ENCODE results near the gene SIVA1. TPM values are rescaled to one million over a fixed set of nuclear protein-coding genes. Genes with fewer than 3 reads are reported as not detected.

SIVA1 gene
- total RNA-seq, 1 experiment from 2014 or later = 187 TPM

DNA sequence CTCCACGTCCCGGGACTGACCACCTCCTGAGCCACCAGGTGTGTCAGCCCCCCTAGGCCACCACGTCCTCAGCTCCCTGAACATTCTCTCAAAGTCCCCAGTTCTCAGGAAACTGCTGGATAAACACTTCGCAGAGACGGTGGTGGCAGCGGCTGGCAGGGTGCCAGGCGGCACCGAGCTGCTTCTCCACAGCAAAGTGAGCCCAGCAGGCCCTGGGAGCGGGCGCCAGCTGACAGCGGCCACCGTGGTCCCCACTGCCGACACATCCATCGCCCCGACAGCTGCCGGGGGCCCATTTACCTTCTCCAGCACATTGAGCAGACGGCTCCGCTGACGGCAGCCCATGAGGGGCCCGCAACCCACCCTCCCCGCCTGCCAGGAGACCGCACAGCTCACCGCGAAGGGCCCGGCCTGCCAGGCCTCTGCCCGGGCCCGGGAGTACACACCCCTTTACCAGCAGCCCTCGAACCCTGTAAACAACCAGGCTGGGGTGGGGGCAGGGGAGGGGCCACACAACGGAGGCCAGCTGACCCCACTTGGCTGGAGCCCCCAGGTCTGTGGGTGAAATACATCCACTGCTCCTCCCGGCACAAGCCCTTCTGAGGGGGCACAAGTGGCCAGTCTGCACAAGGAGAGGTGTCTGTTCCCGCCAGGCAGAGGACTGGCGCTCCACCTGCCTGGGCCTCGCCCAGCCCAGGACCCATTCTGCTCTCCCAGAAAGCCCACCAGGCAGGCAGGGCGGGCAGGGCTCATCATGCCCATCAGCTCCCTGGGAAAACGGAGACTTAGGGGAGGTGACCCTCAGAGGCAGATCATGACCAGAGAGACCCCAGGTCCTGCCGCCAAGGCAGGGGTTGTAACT lies 32.1 kb downstream of the SIVA1 start:
- DNase-seq (ENCODE audit: low spot score) = no peak

DNA sequence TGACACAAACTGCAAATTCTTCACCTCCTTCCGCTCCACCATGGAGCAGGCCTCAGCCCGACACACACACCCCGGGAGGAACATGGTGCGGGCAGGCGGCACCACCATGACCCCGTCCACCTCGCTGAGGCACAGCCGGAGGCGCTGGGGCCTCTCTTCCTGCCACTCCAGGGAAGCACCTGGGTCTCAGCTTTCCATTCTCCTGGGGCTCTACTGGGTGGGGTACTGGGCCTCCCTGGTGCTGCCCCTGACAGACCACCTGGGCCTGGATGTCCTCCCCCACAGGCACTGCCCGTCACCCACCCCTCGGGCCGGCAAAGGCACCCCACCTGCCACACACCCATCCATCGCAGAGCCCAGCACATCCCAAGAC lies 32.7 kb downstream of the SIVA1 start:
- no peak for DNase-seq (ENCODE audit: low spot score)

DNA sequence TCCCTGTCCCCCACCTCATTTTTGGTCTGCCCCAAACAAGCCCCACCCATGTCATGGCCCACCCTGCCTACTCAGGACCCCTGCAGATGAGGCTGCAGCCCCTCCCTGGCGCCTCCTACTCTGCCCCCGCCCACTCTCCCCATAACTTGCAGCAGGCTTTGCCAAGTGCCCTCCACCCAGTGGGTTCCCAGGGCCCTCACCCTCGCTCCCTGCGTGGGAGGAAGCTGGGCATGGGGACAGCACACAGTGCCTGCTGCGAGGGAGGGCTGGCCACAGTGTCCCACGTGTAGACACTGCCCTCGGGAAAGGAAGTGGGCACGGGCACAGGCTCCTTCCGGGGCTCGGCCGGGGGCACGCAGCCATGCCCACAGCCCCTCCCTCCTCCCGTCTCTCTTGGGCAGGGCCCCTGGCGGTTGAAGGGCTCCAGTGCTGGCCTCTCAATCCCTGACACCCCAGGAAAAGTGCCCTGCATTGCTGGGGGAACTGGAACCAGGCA lies 33.2 kb downstream of the SIVA1 start:
- no peak for DNase-seq (ENCODE audit: low spot score)

DNA sequence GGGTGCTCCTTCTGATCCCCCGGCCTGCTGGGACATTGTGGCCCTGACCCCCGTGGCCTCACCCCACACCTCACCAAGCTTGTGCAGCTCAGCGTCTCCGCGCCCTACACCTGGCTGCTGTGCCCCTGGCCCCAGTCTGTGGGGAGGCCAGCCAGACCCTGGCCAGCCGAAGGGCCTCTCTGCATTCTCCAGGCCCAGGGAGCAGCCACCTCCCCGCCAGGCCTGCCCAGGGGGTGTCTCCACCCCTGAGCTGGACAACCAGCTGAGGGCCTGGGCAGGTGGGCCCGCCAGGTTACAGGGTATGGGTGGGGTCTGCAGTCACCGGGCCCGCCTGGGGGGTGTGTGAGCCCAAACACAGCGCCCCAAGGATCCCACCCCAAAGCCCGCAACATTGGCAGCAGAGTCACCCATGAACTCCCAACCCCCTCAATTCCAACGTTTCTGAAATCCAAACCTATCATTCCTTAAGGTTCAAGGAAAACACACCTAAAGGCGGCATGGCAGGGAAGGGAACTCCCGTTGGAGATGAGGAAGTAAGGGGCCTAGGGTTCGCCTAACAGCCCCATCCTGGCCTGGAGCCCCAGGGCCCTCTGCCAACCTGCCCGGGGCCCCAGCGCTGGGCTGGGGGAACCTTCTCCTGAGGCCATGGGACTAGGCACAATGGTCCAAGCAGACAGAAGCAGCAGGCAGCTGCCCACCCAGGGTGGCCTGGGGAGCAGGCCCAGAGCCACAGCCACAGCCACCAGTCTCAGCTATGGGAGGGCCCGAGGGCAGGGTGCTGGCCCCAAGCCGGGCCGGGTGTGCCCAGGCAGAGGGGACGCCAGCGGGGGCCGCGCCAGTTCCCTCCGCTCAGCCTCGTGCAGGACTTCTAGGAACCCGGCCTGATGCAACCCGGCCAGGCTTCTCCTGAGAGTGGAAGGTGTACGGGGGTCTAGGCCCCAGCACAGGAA lies 34.1 kb downstream of the SIVA1 start:
- no peak for DNase-seq (ENCODE audit: low spot score)

DNA sequence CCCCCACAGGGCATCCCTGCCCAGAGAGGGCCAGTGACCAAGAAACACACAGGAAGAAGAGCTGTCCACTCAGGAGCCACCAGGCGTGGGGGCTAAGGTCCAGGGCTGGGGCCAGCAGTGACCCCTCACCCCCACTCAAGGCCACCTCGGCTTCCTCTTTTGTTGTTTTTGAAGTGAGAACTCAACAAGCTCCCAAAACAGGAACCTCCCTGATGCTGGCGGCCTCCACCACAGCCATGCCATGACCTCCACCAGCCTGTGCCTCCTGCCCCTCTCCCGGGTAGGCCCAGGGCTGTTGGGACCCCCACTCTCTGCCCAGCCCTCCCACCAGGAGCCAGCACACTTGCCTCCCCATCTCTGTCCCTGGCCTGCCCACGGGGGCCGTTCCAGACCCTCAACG lies 34.8 kb downstream of the SIVA1 start:
- DNase-seq (ENCODE audit: low spot score) = no peak

DNA sequence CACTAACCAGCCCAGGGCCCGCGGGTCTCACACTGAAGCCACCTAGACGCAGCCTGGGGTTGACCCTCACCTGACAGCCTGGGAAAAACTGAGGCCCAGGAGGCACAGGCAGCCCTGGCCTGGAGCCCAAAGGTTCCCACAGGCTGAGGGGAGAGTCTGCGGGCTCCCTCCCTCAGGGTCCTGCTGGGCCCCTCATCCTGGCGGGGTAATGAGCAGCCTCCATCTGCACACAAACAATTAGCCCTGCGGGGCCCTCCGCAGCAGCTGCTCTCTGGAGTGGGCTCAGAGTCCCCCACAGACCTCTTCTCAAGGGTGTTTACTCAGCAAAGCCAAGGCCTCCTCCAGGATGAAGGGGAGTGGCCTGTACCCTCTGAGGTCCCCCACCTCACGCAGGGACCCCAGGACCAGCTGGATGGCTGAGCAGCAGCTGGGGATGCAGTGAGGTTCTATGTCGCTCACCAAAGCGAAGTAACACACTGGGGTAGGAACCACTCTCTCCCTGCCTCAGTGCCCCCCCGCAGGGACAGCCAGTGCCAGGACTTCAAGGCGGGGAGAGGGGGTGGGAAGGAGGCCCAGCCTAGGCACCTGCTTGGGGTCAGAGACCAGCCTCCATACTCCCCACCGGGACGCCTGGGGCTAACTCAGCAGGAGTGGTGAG lies 35.3 kb downstream of the SIVA1 start:
- no peak for DNase-seq (ENCODE audit: low spot score)

DNA sequence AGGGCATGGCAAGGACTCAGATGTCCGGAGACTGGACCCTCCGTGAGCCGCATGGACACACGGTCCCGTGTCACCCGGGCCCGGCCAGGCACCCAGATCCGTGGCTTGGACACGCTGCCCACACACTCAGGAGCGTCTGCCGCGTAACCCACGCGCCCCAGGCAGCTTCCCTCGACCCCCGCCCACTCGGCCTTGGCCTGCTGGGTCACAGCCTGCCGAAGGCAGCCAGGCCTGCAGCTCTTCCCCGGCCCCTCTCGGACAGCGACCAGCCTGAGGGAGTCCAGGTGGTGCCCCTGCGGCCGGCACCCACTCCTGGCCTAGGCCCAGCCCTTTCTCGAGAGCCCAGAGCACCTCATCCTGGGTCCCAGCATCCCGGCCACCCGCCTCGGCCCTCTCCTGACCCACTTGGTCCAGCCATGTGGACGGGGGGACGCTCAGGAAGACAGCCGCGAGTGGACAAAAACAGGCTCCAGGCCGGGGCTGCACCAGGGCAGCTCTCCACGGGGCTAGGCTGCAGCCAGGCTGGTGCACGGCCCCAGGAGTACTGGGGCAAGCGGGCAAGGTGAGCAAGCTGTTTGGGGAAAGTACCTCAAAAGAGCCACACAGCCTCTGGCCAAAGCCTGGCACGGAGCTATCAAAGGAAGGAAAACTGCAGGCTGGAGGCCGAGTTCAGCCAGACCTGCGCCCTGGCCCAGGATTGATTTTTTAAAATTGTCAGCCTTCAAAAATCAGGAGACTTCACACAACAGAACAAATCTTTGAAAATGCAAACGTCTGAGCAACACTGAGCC lies 36.1 kb downstream of the SIVA1 start:
- DNase-seq (ENCODE audit: low spot score) = no peak

DNA sequence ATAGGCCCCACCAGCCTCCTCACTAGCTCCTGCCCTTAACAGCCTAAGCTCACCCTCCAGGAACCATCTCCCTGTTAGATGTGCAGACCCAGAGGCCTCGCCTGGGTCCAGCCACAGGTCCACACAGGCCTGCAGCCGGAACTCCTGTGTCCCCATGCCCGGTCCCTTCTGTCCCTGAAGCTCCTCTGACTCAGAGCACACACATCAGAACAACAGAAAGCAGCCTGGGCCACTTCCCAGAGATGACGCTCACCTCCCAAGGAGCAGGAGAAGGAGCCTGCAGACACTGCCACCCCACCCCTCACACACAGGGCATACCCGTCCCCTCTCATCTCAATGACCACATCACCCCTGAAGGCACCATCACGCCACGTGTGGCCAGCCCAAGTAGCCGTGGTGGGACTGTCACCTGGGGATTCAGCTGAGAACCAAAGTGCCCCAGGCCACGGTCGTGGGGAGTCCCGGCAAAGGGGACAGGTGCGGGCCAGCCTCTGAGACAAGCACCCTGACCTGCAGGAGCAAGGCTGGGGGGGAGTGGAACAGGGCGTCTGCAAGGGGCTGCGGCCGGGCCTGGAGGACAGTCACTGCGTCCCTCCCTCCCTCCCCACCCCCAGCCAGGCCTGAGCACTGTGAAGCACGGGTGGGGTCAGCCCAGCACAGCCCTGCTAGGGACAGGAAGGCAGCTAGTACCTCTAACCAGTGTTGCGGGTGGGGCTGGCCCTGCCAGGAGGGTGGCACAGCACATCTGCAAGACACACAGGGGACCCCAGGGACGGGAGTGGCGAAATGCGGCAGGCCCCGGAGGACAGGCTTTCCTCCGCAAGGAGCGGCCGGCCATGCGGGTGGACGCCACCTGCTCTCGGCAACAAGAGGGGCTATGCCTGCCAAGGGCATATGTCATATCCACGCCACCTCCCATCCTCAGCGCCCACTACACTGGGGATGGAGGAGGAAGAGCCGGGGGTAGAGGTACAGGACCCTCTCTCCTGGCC lies 37.1 kb downstream of the SIVA1 start:
- DNase-seq (ENCODE audit: low spot score) = no peak

DNA sequence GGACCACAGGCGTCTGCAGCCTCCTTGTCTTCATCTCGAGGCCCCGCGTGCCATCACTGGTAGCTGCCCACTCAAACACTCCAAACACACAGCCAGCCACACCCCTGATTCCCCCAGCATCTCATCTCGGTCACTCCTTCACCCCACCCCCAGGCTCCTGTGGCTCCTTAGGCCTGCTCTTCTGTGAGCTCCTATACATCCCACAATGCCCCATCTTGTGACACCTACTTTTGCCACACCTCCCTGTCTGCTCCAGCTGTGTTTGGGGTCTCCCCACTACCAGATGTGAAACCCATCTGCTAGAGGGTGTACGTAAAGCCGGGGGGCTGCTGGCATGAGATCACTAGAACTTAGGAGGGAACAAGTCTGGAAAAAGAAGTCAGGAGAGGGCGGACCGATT lies 38.5 kb downstream of the SIVA1 start:
- no peak for DNase-seq (ENCODE audit: low spot score)

DNA sequence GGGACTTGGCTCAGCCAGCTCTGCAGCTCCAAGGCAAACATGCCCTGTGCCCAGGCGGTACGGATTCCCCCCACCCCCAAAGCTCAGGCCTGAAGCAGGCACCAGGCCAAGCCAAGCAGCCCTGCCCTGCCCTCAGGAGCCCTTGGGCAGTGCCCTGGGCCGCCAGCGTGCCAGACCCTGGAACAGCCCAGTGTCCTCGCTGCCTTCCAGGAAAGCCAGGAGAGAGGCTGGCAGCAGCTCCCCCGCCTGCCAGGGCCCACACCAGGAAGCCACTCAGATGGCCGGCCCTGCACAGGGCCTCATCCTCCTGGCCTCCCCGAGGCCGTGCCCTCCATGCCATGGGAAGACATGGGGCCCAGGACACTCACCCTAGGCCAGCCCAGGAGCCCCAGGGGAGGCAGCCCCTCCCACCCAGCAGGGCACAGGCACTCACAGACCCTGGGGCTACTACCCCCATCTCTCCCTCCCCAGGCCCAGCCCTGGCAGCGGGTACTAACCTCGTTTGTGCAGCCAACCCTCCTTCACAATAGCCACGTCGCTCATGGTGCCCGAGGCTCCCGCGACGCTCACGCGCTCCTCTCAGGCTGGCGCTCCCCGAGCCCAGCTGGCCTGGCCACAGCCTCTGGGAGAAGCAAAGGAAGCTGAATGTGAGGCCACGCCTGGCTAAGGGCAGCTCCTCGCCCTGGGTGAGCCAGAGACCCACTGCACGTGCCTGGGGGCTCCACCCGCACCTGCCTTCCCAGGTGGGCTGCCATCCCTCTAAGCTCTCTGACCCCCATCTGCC lies 39.3 kb downstream of the SIVA1 start:
- no peak for DNase-seq (ENCODE audit: low spot score)

DNA sequence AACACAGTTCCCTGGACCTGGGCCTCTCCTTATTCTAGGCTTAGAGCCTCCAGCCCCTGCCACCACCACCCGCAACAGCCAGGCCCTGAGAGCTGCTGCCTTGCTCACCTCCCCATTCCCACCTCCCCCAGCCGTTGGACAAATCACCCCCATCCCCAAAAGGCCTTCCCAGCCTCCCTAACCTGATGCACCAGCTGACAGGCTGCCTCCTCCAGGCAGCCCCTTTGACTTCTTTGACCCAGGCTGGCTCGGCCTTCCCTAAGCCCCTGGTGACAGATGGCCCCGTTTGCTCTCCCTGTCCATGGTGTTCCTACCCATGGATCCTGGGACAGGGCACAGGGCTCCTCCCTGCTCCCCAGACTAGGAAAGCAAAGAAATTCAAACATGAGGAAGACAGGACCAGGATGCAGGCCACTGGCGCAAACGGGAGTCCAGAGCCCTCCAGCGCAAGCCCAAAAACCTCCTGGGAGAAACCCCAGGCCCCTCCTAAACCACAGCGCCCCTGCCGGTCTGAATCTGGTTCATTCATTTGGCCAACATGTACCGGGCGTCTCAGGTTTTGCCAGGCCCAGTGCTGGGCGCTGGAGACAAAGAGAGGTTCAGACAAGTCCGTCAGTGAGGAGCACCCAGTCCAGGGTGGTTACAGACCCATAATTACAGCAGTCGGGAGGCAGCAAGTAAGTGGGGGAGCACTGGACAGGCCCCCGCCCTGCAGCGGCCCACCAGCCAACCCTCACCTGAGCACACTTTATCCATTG lies 40.2 kb downstream of the SIVA1 start:
- DNase-seq (ENCODE audit: low spot score) = no peak

DNA sequence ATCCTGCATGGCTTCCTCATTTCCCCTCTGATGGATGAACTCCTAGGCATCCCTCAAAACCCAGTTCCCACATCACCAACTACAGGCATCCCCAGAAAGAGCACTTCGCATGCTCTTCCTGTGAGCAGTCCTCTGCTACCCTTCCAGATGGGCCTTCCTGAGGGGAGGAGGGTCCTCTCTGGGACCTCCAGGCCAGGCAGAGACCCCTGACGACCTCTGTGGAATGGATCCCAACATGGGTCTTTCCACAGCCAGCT lies 40.7 kb downstream of the SIVA1 start:
- no peak for DNase-seq (ENCODE audit: low spot score)

DNA sequence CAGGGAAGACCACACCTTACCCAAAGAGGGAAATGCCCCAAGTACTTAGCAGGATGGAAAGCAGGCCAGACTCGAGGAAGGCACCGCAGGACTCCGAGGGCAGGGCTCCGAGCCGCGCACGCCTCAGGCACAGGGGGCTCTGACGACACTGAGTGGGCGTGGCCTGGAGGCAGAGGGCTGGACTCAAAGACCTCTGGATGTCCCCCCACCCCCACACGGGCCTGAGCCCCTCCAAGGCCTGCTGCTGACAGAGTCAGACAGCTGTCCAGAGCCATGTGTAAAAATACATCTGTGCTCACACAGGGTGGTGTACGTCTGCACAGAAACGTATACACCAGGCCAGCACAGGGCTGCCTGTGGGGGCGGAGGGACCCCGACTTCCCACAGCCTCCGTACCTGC lies 41.2 kb downstream of the SIVA1 start:
- DNase-seq (ENCODE audit: low spot score) = no peak

DNA sequence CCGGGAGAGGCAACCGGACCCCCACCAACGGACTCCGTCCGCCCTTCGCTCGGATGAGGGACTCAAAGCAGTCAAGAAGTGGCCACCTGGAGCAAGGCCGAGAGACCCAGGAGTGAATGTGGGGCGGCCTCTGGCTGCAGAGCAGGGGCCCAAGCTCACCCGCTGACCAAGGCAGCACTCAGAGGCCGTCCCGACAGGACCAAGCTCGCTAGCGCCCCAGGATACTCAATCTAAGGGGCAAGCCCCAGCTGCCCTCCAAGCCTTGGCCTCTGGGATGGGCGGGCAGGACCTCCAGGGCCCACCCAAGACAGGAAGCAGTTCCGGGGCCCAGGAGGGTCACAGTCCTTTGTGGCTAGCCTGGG lies 41.7 kb downstream of the SIVA1 start:
- no peak for DNase-seq (ENCODE audit: low spot score)

DNA sequence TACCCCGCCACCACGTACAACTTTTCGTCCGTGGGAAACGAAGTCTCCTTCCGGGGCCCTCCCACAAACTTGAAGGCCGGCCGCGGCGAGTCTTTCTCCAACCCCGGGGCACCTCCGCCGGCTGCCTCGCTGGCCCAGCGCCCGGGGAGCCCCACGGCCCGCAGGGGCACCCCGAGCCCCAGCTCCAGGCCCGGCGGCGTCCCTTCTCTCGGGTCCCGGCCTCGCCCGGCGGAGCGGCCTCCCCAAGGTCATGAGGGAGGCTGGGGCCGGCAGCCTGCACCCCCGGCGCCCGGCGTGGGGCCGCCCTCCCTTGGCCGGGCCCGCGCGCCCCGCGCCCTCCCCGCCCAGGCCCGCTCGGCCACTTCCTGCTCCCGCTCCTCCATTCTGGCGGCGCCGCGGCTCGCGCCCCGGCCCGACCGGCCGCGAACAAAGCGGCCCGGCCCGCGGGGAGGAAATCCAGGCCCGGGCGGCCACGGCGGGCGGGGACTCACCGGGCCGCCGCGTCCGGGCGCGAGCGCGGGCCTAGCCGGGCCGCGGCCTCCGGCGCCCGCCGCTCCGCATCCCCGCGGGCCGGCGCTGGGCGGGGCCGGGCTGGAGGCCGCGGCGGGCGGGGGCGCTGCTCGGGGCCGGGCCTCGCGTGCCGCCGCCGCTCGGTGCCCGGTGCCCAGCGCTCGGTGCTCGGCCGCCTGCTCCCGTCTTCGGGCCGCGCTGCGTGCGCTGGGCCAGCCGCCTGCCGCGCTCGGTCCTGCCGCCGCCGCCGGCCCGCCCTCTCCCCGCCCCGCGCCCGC lies 42.2 kb downstream of the SIVA1 start, which contains the start of gene AKT1:
TSS of gene AKT1 (minus strand) at position 756 of the 788 bp plus-strand sequence. CDS start 3,105 bp downstream, outside the sequence.
- DNase-seq (ENCODE audit: low spot score) = no peak

DNA sequence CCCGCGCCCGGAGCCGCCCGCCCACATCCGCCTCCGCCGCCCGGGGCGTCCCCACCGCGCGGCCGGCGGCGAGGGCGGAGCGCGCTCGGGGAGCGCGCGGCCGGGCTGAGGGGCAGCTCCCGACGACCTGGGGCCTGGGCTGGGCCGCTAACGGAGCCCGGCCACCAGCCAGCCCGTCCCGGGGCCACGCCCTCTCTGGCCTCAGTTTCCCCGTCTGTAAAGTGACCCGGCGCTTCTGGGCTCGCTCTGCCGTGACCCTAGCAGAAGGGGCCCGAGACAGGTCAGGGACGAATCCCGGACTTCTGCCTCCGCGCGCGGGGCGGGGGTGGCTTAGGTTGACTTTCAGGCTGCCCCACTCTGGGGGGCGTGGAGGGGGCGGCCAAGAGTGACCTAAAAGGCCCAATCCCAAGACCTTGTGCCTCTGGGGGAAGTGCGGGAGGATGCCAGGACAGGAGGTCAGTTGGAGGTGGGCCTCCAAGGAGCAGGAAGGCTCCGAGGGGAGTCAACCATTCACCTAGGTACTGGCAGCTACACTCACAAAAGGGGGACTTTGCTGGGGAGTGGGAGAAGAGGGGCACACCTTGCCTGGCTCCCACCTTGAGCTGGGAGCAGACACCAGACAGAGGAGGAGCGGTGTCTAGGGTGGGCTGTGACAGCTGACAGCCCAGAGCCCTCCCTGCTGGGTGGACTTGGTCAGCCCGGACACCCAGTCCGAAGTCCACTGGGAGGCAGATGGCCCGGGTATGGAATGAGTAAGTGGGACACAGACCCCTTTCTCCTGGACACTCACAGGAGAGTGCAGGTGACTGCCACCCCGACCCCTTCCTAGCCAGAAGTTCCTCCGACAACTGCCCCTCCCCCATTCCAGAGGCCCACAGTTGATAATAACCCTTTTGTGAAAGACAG lies 43.1 kb downstream of the SIVA1 start:
- DNase-seq (ENCODE audit: low spot score) = no peak

DNA sequence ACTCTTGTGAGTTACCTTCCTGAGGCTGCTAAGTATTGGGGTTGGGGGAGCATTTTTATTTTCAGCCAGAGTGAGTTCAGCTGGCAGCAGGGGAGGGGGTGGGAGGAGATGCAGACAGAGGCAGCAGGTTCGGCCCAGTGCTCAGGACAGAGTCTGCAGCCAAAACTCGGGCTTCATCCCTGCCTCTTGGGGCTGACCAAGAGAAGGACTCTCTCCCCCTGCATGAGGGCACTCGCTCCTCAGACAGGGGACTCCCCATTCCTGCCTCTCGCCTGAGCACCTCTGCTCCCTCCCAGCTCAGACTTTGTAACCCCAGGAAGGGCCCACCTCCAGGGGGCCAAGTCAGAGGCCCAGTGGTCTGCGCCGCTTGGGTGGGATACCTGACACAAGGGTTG lies 43.7 kb downstream of the SIVA1 start:
- no peak for DNase-seq (ENCODE audit: low spot score)

Measured in A172 (cell line).